Measurements from ENCODE around the gene TM4SF20.
"Not testable (repeated sequence)": the region's sequence is repeated elsewhere in the genome, so short reads cannot be mapped to it uniquely, and the experiment has no call there.

Gene TM4SF20

DNA sequence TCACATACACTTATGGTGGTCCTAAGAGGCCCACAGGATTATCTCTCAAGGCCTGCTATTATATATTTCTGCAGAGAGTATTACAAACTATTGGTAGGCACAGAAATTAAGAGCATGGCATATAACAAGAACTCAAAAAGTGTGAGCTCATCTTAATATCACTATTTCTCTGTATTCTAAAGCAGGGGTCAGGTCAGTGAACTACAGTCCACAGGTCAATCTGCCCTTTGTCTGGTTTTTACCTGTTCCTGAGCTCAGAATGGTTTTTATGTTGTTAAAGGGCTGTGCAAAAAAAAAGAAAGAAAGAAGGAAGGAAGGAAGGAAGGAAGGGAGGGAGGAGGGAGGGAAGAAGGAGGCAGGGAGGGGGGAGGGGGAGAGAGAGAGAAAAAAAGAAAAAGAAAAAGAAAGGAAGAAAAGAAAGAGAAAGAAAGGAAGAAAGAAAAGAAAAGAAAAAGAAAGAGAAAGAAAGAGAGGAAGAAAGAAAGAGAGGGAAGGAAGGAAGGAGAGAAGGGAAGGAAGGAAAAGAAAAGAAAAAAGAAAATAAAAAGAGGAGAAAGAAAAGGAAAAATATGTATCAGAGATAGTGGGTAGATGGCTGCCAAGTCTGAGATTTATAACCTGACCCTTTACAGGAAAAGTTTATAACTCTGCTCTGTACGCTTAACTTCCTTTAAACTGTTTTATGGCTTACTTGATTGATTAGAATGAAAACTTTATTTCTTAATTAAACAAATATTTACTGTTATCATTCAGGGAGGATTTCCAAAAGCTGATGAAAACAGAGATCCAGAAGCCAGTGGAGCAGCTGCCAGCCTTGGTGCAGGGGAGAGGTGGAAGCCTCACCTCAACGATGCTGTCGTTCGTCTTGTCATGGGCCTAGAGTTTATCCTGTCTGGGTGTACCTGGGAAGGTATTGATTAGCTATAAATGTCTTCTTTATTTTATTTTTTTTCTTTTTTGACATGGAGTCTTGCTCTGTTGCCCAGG, 19.9 kb upstream of the TM4SF20 start:
- no peak for DNase-seq (ENCODE audit: low spot score)

GRCh38 chr2:227397562-227397961, 18.5 kb upstream of the TM4SF20 start:
- DNase-seq (ENCODE audit: low spot score) = no peak

- DNase-seq (ENCODE audit: low spot score) = no peak
Measured at GRCh38 chr2:227395556-227395955, 16.4 kb upstream of the TM4SF20 start.

DNA sequence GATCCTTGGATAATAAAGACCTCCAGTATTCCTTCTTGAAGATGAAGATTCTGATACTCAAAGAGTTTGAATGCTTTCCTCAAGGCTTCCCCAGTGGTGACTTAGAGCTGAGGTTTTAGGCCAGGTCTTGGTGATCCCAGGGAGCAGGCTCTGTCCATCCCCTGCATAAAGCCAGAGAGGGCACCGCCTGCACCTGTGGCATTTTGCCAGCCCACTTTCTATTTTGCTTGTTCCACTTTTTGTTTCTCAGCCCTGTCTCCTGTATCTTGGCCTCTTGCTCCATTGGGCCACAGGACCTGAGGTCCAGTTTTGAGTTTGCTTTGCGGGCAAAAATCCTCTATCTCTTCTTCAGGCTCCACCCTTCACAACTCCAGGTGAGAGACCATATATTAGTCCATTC, 15.3 kb upstream of the TM4SF20 start:
- DNase-seq (ENCODE audit: low spot score) = no peak

GRCh38 chr2:227390468-227391256, 11.6 kb upstream of the TM4SF20 start:
- no peak for DNase-seq (ENCODE audit: low spot score)

DNA sequence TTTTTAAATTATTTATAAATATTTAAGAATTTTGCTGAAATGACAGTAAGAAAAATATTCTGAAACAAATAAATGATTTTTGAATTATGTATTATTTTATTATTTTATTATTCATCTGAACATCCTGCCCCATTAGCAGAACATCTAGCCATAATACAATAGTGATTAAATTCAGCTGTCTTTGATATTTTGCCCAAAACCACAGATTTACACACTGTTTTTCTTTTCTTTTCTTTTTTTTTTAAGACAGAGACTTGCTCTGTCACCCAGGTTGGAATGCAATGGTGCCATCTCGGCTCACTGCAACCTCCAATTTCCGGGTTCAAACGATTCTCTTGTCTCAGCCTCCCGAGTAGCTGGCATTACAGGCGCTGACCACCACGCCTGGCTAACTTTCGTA, 10.6 kb upstream of the TM4SF20 start:
- DNase-seq (ENCODE audit: low spot score) = no peak

DNA sequence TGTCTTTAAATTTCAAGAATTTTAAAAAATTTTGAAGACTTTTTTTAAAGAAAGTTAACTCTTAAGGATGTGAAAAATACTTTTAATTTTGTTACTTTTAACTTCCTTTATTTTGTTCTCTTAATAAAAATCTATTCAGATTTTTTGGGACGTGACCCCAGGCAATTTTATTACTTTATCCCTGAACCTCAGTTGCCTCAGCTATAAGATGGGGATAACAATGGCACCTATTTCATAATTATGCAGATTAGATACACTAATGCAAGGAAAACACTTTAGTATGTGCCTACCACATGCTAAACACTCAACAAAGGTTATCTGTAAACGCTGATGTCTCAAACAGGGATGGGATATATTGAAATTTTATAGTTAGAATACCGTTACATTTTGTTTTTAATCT, 10.1 kb upstream of the TM4SF20 start:
- DNase-seq (ENCODE audit: low spot score) = no peak

- DNase-seq (ENCODE audit: low spot score) = no peak
Measured at GRCh38 chr2:227388537-227389011, 9.5 kb upstream of the TM4SF20 start.

GRCh38 chr2:227387583-227387982, 8.5 kb upstream of the TM4SF20 start, which contains the start of gene SCYGR1:
Gene SCYGR1 (minus strand): TSS chr2:227387949. CDS start chr2:227387949, 0 bp downstream.
- DNase-seq (ENCODE audit: low spot score) = not testable (repeated sequence)

GRCh38 chr2:227386630-227387029, 7.5 kb upstream of the TM4SF20 start:
- DNase-seq (ENCODE audit: low spot score) = no peak

DNA sequence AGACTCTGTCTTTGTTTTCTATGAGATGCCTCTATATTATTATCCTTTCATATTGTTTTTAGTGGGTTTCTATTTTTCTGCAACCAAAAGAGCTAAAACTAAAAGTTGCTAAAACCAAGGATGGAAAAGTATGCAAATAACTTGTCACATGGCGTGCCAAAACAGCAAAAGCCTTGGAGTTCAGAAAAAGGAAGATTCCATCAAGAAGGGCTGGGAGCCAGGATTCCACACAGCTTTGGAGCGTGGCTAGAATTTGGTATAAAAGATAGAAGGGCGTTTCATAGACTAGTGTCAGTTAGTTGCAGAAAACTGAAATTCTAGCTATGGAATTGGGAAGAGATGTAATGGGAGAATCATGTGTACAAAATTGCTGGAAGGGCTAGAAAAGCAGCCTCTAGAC, 4.6 kb upstream of the TM4SF20 start:
- DNase-seq (ENCODE audit: low spot score) = no peak

GRCh38 chr2:227382241-227382835, 3.2 kb upstream of the TM4SF20 start:
- not testable (repeated sequence) for DNase-seq (ENCODE audit: low spot score)

- no peak for DNase-seq (ENCODE audit: low spot score)
Measured at GRCh38 chr2:227378371-227378782, 729 bp downstream of the TM4SF20 start.

- DNase-seq (ENCODE audit: low spot score) = no peak
Measured at GRCh38 chr2:227377467-227378351, 1.4 kb downstream of the TM4SF20 start.

- peak; percentile 39 for DNase-seq (ENCODE audit: low spot score)
Measured at GRCh38 chr2:227376656-227377396, 2.3 kb downstream of the TM4SF20 start.

DNA sequence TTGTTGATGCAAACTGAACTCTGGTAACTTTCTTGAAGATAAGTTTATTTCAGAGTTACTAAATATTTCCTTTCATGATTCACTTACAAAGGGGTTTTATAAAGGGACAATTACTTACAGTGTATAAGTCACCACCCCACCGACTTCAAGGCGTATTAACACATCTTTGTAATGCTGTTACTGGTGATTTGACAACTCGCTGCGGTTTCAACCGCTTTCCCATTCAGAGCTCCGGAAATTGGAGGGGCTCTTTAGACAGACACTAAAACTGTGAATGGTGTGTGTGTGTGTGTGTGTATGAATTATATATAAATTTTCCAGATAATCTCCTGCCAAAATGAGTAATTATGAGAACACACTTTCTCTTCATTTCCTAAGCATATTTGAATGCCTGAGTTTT, 4.9 kb downstream of the TM4SF20 start:
- DNase-seq (ENCODE audit: low spot score) = no peak

GRCh38 chr2:227373389-227373788, 5.7 kb downstream of the TM4SF20 start:
- DNase-seq (ENCODE audit: low spot score) = no peak

DNA sequence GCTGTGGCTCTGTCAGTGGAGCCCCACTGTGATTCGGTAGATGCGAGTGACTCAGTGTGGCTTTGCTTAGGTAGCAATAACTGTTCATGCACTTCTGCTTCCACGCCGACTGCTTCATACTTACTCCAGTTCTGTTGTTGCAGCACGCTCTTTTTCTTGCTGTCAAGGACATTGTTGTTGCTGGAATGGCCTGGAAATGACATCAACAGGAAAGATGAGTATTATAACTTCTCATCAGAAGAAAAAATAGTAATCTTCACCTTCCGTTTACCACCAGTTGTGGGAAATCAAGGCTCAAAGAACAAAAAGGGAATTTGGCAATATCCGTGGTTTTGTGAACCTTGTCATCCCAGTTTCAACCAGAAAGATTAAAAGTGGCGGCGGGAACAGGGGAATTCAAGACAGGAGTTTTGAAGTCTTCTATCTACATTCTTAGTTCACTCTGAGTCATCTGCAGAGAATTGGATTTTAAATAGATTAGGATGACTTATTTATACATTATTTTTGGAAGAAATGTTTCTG, 8.3 kb downstream of the TM4SF20 start:
- DNase-seq (ENCODE audit: low spot score) = no peak

- DNase-seq (ENCODE audit: low spot score) = no peak
Measured at GRCh38 chr2:227370092-227370491, 9.0 kb downstream of the TM4SF20 start.

DNA sequence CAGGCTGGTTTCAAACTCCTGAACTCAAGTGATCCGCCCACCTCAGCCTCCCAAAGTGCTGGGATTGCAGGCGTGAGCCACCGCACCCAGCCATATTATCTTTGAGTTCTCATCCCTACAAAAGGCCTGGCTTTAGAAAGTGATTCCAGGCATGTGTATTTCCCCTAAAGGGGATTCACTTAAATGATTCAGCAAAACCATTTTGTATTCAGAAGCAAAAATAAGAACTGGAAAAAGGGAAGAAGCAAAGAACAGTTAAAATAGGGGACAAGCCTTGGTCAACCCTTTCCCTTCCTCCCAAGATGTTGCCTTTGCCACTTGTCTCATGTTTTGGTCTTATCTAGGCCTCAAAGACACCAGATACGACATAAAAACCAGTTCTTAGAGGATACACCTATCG, 10.5 kb downstream of the TM4SF20 start:
- DNase-seq (ENCODE audit: low spot score) = no peak

Data from LoVo (cell line).